Measurements from ENCODE around the gene SERTAD2.

DNA sequence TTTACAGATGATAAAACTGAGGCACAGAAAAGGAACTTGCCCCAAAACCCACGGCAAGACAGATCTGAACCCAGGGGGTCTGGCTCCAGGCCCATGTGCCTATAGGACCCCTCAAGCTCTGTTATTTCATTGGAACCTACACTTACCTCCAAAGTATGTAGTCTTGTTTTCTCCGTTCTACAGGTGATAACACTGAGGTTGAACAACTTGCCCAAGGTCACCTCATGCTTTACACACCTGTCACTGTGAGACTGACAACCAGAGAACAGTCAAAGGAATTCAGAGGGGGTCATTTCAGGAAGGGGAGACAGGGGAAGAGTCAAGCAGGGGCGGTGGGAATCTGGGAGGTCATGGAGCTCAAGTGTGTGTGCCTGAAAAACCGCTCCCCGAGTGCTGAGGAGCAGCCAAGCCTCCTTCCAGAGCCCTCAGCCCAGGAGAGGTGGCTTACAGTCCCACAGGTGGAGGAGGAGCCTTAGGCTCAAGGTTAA is 47.7 kb downstream of the SERTAD2 start:
- TF ChIP-seq, protein P1, sequence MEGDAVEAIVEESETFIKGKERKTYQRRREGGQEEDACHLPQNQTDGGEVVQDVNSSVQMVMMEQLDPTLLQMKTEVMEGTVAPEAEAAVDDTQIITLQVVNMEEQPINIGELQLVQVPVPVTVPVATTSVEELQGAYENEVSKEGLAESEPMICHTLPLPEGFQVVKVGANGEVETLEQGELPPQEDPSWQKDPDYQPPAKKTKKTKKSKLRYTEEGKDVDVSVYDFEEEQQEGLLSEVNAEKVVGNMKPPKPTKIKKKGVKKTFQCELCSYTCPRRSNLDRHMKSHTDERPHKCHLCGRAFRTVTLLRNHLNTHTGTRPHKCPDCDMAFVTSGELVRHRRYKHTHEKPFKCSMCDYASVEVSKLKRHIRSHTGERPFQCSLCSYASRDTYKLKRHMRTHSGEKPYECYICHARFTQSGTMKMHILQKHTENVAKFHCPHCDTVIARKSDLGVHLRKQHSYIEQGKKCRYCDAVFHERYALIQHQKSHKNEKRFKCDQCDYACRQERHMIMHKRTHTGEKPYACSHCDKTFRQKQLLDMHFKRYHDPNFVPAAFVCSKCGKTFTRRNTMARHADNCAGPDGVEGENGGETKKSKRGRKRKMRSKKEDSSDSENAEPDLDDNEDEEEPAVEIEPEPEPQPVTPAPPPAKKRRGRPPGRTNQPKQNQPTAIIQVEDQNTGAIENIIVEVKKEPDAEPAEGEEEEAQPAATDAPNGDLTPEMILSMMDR (IDR thresholded peaks at IDR 0.05): no peak
- TF ChIP-seq POLR2A (IDR thresholded peaks at IDR 0.05) (peak; percentile 34), POLR2AphosphoS5 (IDR thresholded peaks at IDR 0.05) (no peak)
